ENCODE results near the gene APBB3.

- no peak for TF ChIP-seq EZH2 (IDR thresholded peaks at IDR 0.05)
- TF ChIP-seq POLR2AphosphoS5 (IDR thresholded peaks at IDR 0.05; ENCODE audit: borderline replicate concordance, low read depth, low read length): no peak
- TF ChIP-seq FOXP2 (optimal IDR thresholded peaks at IDR 0.05; ENCODE audit: control extremely low read depth, extremely low read length, insufficient read depth): no peak
Observed at GRCh38 chr5:140573683-140574082, 9.3 kb upstream of the APBB3 start.

Measured in SK-N-MC (cell line).